Endometrial microvascular endothelial cells (primary cell): ENCODE data around the gene MSI2. TPM values are rescaled to one million over a fixed set of nuclear protein-coding genes. Genes with fewer than 3 reads are reported as not detected.

Source experiments
- in situ Hi-C: cut with HindIII; loops from 2 replicates; pipeline ENCODE4 v1.10.0; 2017; ENCODE audit warnings: low sequenced_read_pairs, low pct_unique_long_range_greater_than_20kb; ENCODE audit errors: inconsistent ontology term
- total RNA-seq: library from RNA; depleted of rRNA; stranded (reverse); fragments of >200 nt; gene quantifications from one replicate; pipeline ENCODE4 v1.2.3, GENCODE V29; 2015; ENCODE audit errors: inconsistent ontology term

MSI2 gene
- total RNA-seq, 1 donor from 2014 or later: 19.2 TPM

- in situ Hi-C loops: loop anchor here (25.0 kb wide), 2 partner anchors 156 to 169 kb away; partner anchors contain the start of gene MSI2
These were observed 175.1 kb downstream of the MSI2 start for GRCh38 chr17:57431415-57431814.

GRCh38 chr17:57432507-57433277 is 176.4 kb downstream of the MSI2 start:
- in situ Hi-C loops: loop anchor here (25.0 kb wide), 2 partner anchors 155 to 170 kb away; partner anchors contain the start of gene MSI2

GRCh38 chr17:57433452-57433851 is 177.1 kb downstream of the MSI2 start:
- in situ Hi-C loops: loop anchor here (25.0 kb wide), 2 partner anchors 154 to 171 kb away; partner anchors contain the start of gene MSI2

GRCh38 chr17:57434361-57434760 is 178.0 kb downstream of the MSI2 start:
- in situ Hi-C loops: loop anchor here (25.0 kb wide), 2 partner anchors 153 to 172 kb away; partner anchors contain the start of gene MSI2

- in situ Hi-C loops: loop anchor here (25.0 kb wide), 2 partner anchors 151 to 174 kb away; partner anchors contain the start of gene MSI2
These were observed 180.2 kb downstream of the MSI2 start for GRCh38 chr17:57436565-57436964.

GRCh38 chr17:57438066-57438731 is 181.9 kb downstream of the MSI2 start:
- in situ Hi-C loops: loop anchor here (25.0 kb wide), 2 partner anchors 149 to 176 kb away; partner anchors contain the start of gene MSI2

- in situ Hi-C loops: loop anchor here (25.0 kb wide), 2 partner anchors 148 to 177 kb away; partner anchors contain the start of gene MSI2
These were observed 183.3 kb downstream of the MSI2 start for GRCh38 chr17:57439651-57440050.

- in situ Hi-C loops: loop anchor here (25.0 kb wide), 2 partner anchors 147 to 178 kb away; partner anchors contain the start of gene MSI2
These were observed 184.4 kb downstream of the MSI2 start for GRCh38 chr17:57440522-57441269.

- in situ Hi-C loops: loop anchor here (25.0 kb wide), 2 partner anchors 146 to 179 kb away; partner anchors contain the start of gene MSI2
These were observed 184.9 kb downstream of the MSI2 start for GRCh38 chr17:57441270-57441600.

- in situ Hi-C loops: loop anchor here (25.0 kb wide), 2 partner anchors 145 to 180 kb away; partner anchors contain the start of gene MSI2
These were observed 186.1 kb downstream of the MSI2 start for GRCh38 chr17:57442401-57442823.

GRCh38 chr17:57442914-57443571 is 186.7 kb downstream of the MSI2 start:
- in situ Hi-C loops: loop anchor here (25.0 kb wide), 2 partner anchors 144 to 181 kb away; partner anchors contain the start of gene MSI2

- in situ Hi-C loops: loop anchor here (25.0 kb wide), 2 partner anchors 144 to 181 kb away; partner anchors contain the start of gene MSI2
These were observed 187.5 kb downstream of the MSI2 start for GRCh38 chr17:57443781-57444180.

- in situ Hi-C loops: loop anchor here (25.0 kb wide), 2 partner anchors 142 to 183 kb away; partner anchors contain the start of gene MSI2
These were observed 188.5 kb downstream of the MSI2 start for GRCh38 chr17:57444682-57445450.

GRCh38 chr17:57445772-57446472 is 189.6 kb downstream of the MSI2 start:
- in situ Hi-C loops: loop anchor here (25.0 kb wide), 2 partner anchors 141 to 184 kb away; partner anchors contain the start of gene MSI2

GRCh38 chr17:57447357-57447989 is 191.2 kb downstream of the MSI2 start:
- in situ Hi-C loops: loop anchor here (25.0 kb wide), 2 partner anchors 140 to 185 kb away; partner anchors contain the start of gene MSI2
